Prostate gland (tissue), 2 donors: ENCODE data around the gene GNG4.

ENCODE experiments used
- CTCF ChIP-seq, 4 experiments: fragments of 200-600 bp in 2 of 4; fragments of 450-650 bp in 2 of 4; sonication (generic) in 2 of 4; IDR thresholded peaks; 1 replicate in 3 of 4; 2 replicates in 1 of 4; pipeline ENCODE4 v1.5.1; 2016 to 2019; ENCODE audit warnings: antibody characterized with exemption in 4 of 4, mild to moderate bottlenecking in 2 of 4, moderate library complexity in 2 of 4
- POLR2A ChIP-seq: fragments of 450-650 bp; IDR thresholded peaks from one replicate; pipeline ENCODE4 v1.6.1; 2016; ENCODE audit warnings: antibody characterized with exemption, mild to moderate bottlenecking
- POLR2AphosphoS5 ChIP-seq: sonication (generic); formaldehyde crosslinking; IDR thresholded peaks from one replicate; pipeline ENCODE4 v1.6.1; 2017; ENCODE audit warnings: antibody characterized with exemption

- TF ChIP-seq CTCF (IDR thresholded peaks at IDR 0.05) = no peak
- no peak for TF ChIP-seq POLR2AphosphoS5
- TF ChIP-seq POLR2A = no peak
Measured at GRCh38 chr1:235649368-235650163, at the start of gene GNG4.
